GM19099 (cell line): ENCODE results near the gene BGN.

Experiments used
- POLR2A ChIP-seq: IDR thresholded peaks from 3 replicates; pipeline ENCODE4 v1.6.1; 2011; ENCODE audit warnings: low read depth; ENCODE audit not compliant: insufficient read length; ENCODE audit errors: extremely low read depth

The BGN gene

DNA sequence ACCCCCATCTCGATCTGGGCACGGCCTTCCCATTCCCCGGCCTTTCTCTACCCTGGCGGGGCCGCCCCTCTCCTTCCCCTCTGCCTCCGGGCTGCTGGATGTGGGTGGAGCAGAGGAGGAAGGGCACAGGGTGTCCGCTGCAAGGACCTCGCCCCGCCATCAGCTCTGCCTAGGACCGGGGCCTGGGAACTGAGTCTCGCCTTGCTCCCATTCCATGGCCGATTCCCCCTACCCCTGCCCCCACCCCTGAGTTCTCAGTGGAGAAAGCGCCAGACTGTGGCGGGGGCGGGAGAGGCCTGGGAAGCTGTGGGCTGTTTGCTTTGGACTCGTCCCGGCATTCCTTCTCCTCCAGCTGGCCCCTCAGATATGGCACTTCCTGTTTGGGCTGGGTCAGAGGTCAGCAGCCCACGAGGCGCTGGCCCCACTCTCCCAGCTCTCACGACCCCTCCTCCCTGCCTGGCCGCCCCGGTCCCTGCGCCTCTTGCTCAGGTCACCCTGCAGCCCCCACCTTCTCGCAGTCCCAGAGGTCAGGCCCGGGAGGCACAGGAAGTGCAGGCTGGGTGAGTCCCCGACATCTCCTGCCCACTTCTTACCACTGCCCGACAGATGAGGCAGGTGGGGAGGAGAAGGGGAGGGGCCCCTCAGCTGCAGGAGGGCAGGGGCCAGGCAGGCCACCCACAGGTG, 6.4 kb upstream of the BGN start:
- TF ChIP-seq POLR2A = no peak

DNA sequence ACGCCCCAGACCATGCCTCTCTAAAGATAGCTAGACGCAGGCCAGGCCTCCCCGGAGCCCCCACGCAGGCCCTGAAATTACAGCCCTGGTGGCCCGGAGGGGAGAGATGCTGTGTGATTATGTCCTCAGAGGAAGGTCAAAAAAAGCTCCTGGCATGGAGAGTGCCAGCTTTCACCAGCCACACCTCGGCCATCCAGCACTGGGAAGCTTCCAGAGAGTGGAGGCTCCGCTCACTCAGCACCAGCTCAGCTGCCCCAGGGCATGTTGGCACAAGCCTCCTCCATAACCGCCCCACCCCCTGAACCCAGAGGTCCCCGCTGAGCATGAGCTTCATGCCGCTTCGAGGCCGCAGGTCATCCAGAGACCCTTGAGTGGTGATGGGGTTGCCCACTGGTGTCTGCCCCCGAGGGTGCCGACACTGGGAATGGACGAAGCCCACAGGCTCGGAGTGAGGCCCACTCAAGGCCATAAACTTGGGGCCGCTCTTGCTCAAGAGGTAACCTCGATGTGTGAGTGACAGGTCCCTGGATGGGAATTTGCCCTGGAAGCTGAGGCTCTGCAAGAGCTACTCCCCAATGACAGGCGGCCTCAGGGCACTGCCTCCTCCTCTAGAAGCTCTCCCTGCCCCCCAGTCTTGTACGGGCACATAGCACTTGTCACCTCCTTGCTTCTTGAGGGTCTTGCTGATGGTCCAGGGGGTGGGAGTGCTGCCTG, 4.4 kb upstream of the BGN start:
- TF ChIP-seq POLR2A = no peak

DNA sequence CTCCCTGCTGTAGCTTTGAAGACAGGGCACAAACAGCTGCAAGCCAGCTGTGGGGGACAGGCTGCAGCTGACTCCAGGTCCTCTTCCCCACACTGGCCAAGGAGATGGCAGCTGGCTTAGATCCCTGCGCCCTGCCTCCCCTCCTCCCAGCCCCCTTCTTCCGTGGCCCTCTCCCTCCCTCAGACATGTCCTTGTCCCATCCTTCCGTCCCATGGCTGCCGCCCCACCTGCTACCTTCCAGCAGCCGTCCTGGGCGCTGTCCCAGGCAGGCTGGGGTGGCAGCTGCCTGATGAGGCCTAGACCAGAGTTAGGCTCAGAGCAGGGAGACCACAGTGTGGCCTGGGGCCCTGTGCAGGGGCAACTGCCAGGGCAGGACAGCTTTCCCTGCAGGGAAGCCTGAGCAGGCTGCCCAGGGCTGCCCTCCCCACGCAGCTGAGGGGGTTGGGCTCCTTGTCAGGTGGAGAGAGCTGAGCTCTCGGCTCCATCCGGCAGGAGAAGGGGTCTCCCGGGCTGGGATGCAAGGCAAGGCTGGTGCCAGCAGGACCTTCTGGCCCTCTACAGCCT, 3.3 kb upstream of the BGN start:
- no peak for TF ChIP-seq POLR2A

DNA sequence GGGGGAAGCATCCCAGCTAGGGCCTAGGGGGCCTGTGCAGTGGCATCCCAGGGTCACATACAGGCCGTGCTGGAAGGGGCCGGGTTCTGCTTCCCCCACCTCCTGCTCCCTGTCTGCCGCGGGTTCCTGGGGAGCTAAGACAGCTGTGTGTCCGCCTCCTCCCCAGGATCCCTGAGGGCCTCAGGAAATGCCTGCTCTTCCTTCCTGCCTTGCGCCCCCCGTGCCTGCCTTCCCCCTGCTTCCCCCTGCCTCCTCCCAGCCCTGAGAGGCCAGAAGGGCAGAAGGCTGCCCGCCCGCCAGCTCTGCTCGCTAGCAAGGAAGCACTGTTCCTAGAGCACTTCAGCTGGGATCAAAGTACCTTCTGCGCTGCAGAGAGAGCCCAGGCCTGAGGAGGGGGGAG, 2.9 kb upstream of the BGN start:
- TF ChIP-seq POLR2A = no peak

DNA sequence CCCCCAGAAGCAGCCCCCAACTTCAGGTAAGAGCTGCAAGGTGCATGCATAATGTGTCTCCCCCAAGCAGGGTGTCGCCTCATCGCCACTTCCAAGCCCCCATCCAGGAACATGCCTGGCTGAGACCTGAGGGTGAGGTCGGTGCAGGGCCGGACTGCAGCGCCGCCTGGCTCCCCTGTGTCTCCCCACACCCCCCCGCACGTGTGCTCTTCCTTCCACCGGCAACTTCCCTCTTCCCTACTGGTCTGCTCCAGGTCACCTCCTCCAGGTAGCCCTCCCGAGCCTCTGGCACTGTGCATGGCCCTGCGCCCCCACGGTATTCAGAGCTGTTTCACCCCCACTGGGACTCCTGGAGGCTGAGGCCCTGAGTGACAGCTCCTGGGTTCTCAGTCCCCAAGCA, 2.2 kb upstream of the BGN start:
- no peak for TF ChIP-seq POLR2A

DNA sequence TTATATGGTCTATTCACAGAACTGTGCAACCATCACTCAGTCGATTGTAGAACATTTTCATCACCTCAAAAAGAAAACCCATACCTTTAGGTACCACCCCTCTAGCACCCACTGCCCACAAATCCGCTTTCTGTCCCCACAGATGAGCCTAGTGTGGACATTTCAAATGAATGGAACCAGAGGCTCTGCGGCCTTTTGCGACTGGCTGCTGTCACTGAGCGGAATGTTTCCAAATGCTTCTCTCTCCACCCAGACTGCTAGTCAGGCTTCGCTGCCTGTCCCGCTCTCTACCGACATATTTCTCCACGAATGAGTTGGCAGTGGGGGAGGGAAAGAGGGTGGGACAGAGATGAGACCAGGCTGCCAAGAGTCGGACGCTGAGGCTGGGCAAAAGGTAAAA, 1.7 kb upstream of the BGN start:
- no peak for TF ChIP-seq POLR2A

DNA sequence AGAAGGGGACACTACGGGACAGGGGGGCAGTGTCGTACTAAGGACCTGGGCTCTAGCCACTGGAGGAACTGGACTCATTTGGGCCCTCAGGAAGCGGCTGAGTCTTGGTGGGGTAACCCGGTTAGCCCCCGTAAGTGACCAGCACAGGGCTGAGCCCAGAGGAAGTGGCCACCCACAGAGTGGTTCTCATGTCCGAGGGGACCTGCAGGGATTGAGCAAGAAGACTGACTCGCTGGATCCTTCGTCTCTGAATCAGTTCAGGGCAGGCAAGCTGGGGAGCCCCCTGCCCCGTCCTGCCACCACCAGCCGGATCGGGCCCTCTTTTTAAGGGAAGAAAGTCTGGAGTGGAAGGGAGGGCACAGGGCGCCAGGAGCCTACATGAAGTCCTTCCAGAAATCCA, 719 bp upstream of the BGN start:
- no peak for TF ChIP-seq POLR2A

DNA sequence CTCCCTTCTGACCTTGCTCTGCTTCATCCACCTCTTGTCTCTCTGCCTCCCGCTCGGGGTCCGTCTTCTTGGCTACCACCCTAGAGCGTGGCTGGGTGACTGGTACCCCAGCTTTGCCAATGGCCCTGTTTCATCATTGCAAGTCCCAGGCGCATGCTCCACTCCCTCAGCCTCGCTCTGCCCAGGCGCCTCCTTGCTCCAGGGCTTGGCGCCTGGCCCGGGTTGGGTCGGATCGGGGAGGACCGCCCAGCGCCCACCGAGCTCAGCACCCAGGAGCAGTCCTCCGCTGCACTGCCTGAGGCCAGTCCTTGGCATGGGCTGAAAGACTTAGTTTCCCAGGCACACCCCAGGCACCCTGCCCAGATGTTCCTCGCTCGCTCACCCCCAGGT, 577 bp downstream of the BGN start:
- TF ChIP-seq POLR2A = no peak

DNA sequence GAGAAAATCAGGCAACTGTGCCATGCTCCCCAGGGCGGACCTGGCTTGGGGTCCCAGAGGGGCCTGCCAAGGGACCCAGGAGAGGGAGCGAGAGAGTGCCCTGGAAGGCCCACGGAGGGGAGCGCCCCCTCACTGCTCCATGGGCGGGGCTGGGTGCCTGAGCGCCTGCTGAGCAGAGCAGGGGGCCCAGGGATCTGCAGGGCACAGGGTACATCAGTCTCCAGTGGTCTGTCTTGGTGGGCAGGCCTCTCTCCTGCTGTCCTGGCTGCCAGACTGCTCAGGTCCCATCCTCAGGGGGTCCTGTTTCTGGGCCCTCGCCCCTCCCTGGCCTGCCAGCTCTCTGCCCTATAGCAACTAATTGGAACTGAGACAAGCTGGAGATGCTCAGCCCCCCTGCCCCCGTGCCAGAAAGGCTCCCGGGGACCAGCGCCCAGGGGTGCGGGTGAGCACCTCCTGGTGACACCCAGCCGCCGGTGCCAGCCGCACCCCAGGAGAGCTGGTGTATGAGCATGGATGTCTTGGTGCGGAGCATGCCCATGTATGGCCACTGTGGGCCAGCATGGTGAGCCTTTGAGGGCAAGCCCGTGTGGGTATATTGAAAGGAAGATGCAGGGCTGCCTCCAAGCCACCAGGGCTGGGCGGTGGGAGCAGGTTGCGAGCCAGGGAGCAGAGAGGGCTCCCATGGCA, 1.3 kb downstream of the BGN start:
- no peak for TF ChIP-seq POLR2A

DNA sequence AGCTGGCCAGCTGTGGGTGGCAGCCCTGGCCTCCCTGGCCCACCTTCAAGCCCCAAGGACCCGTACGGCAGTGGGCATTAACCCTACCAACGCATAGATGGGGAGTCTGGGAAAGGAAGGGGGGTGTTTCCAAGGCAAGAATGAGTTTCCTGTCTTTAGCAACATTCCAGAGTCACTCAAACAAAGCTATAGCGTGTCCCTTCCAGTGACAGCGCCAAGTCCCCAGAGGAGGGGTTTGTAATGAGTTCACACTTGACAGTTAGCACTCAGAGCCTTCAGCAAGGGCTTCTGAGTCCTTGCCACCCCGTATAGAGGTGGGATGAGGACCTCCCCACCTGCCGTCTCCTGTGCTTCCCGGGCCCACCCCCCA, 1.8 kb downstream of the BGN start:
- no peak for TF ChIP-seq POLR2A

DNA sequence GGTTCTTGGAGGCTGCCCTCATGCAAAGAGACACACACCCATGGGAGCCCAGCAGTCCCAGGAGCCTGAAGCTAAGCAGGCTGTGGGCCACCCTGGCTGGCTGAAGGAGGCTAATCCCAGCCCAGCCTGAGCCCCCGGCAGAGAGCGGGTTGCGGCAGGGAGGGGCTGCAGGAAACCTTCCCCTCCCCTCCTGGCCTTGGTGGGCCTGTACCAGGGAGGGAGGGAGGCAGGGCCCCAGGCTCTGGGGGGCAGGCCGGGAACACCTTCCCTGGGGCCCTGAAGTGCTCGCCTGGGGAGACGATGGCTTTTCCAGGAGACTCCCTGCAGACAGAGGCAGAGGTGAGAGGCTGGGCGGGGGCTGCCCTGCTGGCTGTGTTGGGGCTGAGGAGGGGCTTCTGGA, 3.7 kb downstream of the BGN start:
- no peak for TF ChIP-seq POLR2A

DNA sequence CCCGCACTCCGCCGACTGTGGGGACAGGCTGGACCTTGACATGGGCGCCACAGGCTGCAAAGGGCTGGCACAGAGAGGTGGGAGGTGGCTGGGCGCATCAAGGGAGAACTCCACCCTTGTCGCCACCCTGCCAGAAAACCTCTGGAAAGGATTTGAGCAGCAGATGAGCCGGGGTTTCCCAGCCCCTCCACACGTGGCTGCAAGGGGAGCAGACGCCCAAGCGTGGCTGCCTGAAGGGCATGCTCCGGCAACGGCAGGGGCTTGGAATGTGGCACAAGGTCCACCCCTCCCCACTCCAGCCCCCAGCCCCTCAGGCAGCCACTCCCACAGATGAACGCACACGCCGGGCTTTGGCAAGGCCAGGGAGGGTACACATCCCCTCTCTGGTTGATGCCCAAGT, 4.6 kb downstream of the BGN start:
- TF ChIP-seq POLR2A = no peak

DNA sequence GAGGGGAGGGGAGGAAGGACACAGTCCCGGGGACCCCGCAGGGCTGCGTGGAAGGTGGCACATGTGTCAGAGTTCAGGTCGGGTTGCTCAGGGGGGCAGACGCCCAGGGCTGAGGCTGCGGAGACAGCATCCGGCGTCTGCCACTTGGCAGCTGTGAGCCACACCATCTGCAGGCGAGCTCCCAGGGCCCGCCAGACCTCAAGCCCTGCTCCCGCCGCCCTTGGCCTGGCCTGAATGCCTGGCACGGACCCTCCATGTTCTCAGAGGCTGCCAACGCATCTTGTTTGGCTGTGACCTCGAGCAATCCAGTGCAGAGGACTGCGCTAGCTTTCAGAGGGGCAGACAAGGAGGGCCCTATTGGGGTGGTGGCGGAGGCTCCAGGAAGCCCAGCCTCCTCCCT, 5.1 kb downstream of the BGN start:
- no peak for TF ChIP-seq POLR2A

DNA sequence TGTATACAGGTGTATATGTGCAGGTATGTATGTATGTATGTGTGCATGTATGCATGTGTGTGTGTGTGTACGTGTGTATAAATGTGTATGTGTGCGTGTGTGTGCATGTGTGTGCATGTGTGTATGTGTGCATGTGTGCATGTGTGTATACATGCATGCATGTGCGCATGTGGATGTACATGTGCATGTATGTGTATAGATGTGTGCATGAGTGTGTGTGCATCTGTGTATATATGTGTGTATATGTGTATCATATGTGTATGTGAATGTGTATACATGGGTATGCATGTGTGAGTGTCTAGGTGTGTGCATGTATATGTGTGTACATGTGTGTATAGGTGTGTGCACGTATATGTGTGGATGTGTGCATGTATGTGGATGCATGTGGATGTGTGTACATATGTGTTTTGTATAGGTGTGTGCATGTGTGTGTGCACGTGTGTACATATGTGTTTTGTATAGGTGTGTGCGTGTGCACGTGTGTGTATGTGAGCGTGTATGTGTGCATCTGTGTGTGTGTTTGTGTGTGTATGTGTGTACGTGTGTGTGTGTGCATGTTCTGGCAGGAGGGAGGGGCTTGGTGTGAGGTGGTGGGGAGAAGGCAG, 6.0 kb downstream of the BGN start:
- TF ChIP-seq POLR2A = no peak

DNA sequence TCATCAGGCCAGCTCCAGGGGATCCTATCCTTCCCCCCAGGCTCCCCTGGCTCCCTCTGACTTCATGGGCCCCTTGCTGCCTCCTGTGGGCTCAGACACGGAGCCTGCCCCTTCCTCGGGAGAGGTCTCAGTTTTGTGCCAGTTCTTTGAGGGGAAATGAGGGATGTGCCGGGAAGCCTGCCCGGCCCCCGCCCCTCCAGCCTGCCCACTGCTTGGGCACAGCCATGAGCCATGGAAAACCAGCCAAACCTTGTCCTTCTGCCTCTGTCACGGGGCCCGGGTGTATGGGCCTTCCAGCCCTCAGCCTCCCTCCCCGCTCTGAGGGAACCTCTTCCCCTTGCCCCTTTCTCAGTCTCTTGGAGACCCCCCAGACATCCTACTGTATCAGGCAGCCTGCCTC, 6.8 kb downstream of the BGN start:
- no peak for TF ChIP-seq POLR2A

DNA sequence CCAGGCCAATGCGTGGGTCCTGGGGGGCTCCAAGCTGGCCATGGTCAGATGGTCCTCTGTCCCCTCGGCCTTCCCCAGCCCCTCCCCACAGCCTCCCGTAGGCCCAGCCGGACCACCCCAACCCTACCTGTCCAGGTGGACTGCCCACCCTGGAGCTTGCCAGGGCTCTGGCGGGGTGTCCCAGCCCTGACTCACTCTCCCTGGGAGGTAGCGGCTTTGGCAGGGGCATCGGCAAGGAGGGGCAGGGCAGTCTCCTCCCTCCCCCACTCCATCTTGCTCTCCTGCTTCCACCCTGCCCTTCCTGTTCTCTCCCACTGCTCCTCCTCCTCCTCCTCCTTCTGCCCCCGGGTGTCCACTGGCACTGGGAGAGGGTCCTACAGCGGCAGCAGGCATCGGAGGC, 7.4 kb downstream of the BGN start:
- TF ChIP-seq POLR2A = no peak

DNA sequence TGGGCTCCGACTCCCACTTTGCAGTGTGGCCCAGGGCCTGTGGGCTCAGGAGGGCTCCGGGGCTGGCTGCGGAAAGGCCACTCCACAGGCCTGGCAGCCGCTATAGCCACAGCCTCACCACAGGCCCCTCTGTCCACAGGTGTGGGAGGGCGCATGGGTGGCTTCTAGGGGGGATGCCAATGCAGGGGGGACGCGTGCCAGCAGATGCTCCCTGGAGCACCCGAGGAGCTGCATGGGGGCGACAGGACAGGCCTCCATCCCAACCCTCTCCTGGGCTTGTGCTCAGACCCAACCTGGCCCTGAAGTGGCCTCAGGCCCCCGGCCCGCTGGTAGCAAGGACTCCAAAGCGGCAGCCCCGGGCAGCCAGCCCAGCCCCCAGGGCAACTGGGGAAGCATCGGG, 8.0 kb downstream of the BGN start:
- TF ChIP-seq POLR2A = no peak
